NCI-H2081 (cell line): ENCODE results near the gene XDH.
A peak's percentile ranks its signal among the peaks of the same experiment; 100 is the strongest.

Source experiments
- DNase-seq, 2 experiments: peaks; one replicate each; lab custom pipeline; 2025; lab: John Stamatoyannopoulos, UW

XDH gene

GRCh38 chr2:31365834-31366505 lies 48.6 kb downstream of the XDH start:
- no peak for DNase-seq

GRCh38 chr2:31365348-31365747 lies 49.2 kb downstream of the XDH start:
- DNase-seq = no peak

- no peak for DNase-seq
These were observed 50.4 kb downstream of the XDH start for GRCh38 chr2:31363956-31364750.

GRCh38 chr2:31362581-31362980 lies 52.0 kb downstream of the XDH start:
- no peak for DNase-seq

GRCh38 chr2:31359229-31359628 lies 55.3 kb downstream of the XDH start:
- DNase-seq = no peak

- no peak for DNase-seq
These were observed 59.7 kb downstream of the XDH start for GRCh38 chr2:31354837-31355236.

- no peak for DNase-seq
These were observed 61.4 kb downstream of the XDH start for GRCh38 chr2:31353179-31353578.

GRCh38 chr2:31349684-31350083 lies 64.9 kb downstream of the XDH start:
- no peak for DNase-seq

- no peak for DNase-seq
These were observed 65.4 kb downstream of the XDH start for GRCh38 chr2:31349160-31349559.

- DNase-seq = no peak
These were observed 65.9 kb downstream of the XDH start for GRCh38 chr2:31348618-31349017.

GRCh38 chr2:31347750-31348149 lies 66.8 kb downstream of the XDH start:
- DNase-seq = no peak

- DNase-seq = no peak
These were observed 67.2 kb downstream of the XDH start for GRCh38 chr2:31347319-31347718.

GRCh38 chr2:31344447-31344846 lies 70.1 kb downstream of the XDH start:
- DNase-seq = no peak

- DNase-seq = no peak
These were observed 73.2 kb downstream of the XDH start for GRCh38 chr2:31341351-31341750.

GRCh38 chr2:31339696-31340095 lies 74.8 kb downstream of the XDH start:
- DNase-seq = no peak

GRCh38 chr2:31337860-31338259 lies 76.7 kb downstream of the XDH start:
- no peak for DNase-seq

- no peak for DNase-seq
These were observed 77.3 kb downstream of the XDH start for GRCh38 chr2:31337197-31337596.

GRCh38 chr2:31335921-31336585 lies 78.5 kb downstream of the XDH start:
- DNase-seq = no peak

- DNase-seq = no peak
These were observed 80.1 kb downstream of the XDH start for GRCh38 chr2:31334311-31335026.

GRCh38 chr2:31333527-31334183 lies 80.9 kb downstream of the XDH start:
- DNase-seq = peak; percentile 72 to 79

- DNase-seq = no peak
These were observed 81.5 kb downstream of the XDH start for GRCh38 chr2:31333046-31333445.

GRCh38 chr2:31332521-31332920 lies 82.0 kb downstream of the XDH start:
- no peak for DNase-seq
